ENCODE results near the gene UTF1. TPM values are rescaled to one million over a fixed set of nuclear protein-coding genes. Genes with fewer than 3 reads are reported as not detected.
A peak's percentile ranks its signal among the peaks of the same experiment; 100 is the strongest.
"Not testable (repeated sequence)": the region's sequence is repeated elsewhere in the genome, so short reads cannot be mapped to it uniquely, and the experiment has no call there.

The UTF1 gene
- total RNA-seq, 8 experiments from 2014 or later, result 0.18 to 0.38 (median 0.24) TPM; not detected in 5

GRCh38 chr10:133262696-133263095, 32.7 kb downstream of the UTF1 start:
- Histone ChIP-seq H3K27ac (no peak overlapping the region), H3K4me1 (replicated peaks in 1 of 2) (peaks cover 26 to 61% of the 10 kb centered on the region in 2 donors), H3K4me3 (peak overlapping the region in 2 of 5 donors; percentile 49 to 59)
- 60 to 100% (median 90%) methylated on average over 1 to 3 of the region's 14 CpGs; no CpG with 5 or more reads in 5 of the 10 experiments for WGBS, 10 experiments
- ATAC-seq (replicated peaks in 6 of 8), result peak in 4 of 8 experiments; percentile 1 to 11 (median 8)
- in situ Hi-C loops (cut with MboI; ENCODE audit: low pct_unique_long_range_greater_than_20kb in 2 of 9, low sequenced_read_pairs in 9 of 9, unreplicated experiment in 9 of 9), result no loop called here

GRCh38 chr10:133263674-133264073, 33.7 kb downstream of the UTF1 start:
- Histone ChIP-seq H3K4me1 (replicated peaks in 1 of 2) (peaks cover 26 to 56% of the 10 kb centered on the region in 2 donors), H3K27ac (no peak overlapping the region), H3K4me3 (no peak overlapping the region)
- ATAC-seq (replicated peaks in 6 of 8), result no peak
- in situ Hi-C loops (cut with MboI; ENCODE audit: low pct_unique_long_range_greater_than_20kb in 2 of 9, low sequenced_read_pairs in 9 of 9, unreplicated experiment in 9 of 9), result no loop called here
- 60 to 100% (median 75%) methylated on average over 1 to 10 of the region's 10 CpGs; no CpG with 5 or more reads in 7 of the 10 experiments for WGBS, 10 experiments

GRCh38 chr10:133264461-133264860, 34.4 kb downstream of the UTF1 start:
- in situ Hi-C loops (cut with MboI; ENCODE audit: low pct_unique_long_range_greater_than_20kb in 2 of 9, low sequenced_read_pairs in 9 of 9, unreplicated experiment in 9 of 9), result no loop called here
- no peak overlapping the region for H3K4me3 ChIP-seq
- 60 to 90% (median 76%) methylated on average over 1 to 4 of the region's 9 CpGs; no CpG with 5 or more reads in 5 of the 10 experiments for WGBS, 10 experiments

GRCh38 chr10:133265052-133265451, 35.0 kb downstream of the UTF1 start:
- H3K27ac ChIP-seq; ATAC-seq (replicated peaks in 6 of 8); in situ Hi-C loops (cut with MboI; ENCODE audit: low pct_unique_long_range_greater_than_20kb in 2 of 9, low sequenced_read_pairs in 9 of 9, unreplicated experiment in 9 of 9); H3K4me3 ChIP-seq: not testable (repeated sequence)
- WGBS, 10 experiments, result 100% methylated on average over 1 to 2 of the region's 10 CpGs; no CpG with 5 or more reads in 4 of the 10 experiments
- peaks cover 17 to 42% of the 10 kb centered on the region in 2 donors for H3K4me1 ChIP-seq (replicated peaks in 1 of 2)

More at GRCh38 chr10:133264461-133264860, 34.4 kb downstream of the UTF1 start:
- ATAC-seq (replicated peaks in 6 of 8), result no peak
- H3K27ac ChIP-seq, result no peak overlapping the region
- H3K4me1 ChIP-seq (replicated peaks in 1 of 2), result peaks cover 21 to 48% of the 10 kb centered on the region in 2 donors

- ATAC-seq (replicated peaks in 6 of 8), result no peak
- in situ Hi-C loops (cut with MboI; ENCODE audit: low pct_unique_long_range_greater_than_20kb in 2 of 9, low sequenced_read_pairs in 9 of 9, unreplicated experiment in 9 of 9), result no loop called here
- Histone ChIP-seq H3K27ac (no peak overlapping the region), H3K4me1 (replicated peaks in 1 of 2) (peaks cover 15 to 32% of the 10 kb centered on the region in 2 donors), H3K4me3 (no peak overlapping the region)
- WGBS, 10 experiments, result 80 to 100% (median 89%) methylated on average over 1 to 9 of the region's 21 CpGs; no CpG with 5 or more reads in 4 of the 10 experiments
These were observed 36.2 kb downstream of the UTF1 start for GRCh38 chr10:133266056-133266795.

- no peak overlapping the region for H3K4me3 ChIP-seq
- no peak overlapping the region for H3K27ac ChIP-seq
- H3K4me1 ChIP-seq (replicated peaks in 1 of 2), result peaks cover 11 to 25% of the 10 kb centered on the region in 2 donors
- WGBS, 10 experiments, result 70% methylated on average over 2 of the region's 14 CpGs; no CpG with 5 or more reads in 9 of the 10 experiments
- ATAC-seq (replicated peaks in 6 of 8), result no peak
- in situ Hi-C loops (cut with MboI; ENCODE audit: low pct_unique_long_range_greater_than_20kb in 2 of 9, low sequenced_read_pairs in 9 of 9, unreplicated experiment in 9 of 9), result no loop called here
These were observed 37.3 kb downstream of the UTF1 start for GRCh38 chr10:133267293-133267692.

GRCh38 chr10:133267829-133268228, 37.8 kb downstream of the UTF1 start:
- Histone ChIP-seq H3K4me1 (replicated peaks in 1 of 2) (peaks cover 6 to 20% of the 10 kb centered on the region in 2 donors), H3K4me3 (no peak overlapping the region), H3K27ac (no peak overlapping the region)
- ATAC-seq (replicated peaks in 6 of 8), result peak in 2 of 8 experiments; percentile 3 to 4
- in situ Hi-C loops (cut with MboI; ENCODE audit: low pct_unique_long_range_greater_than_20kb in 2 of 9, low sequenced_read_pairs in 9 of 9, unreplicated experiment in 9 of 9), result no loop called here
- WGBS, 10 experiments, result no CpG with 5 or more reads among the region's 22 CpGs

- WGBS, 10 experiments, result 76 to 78% methylated on average over 5 to 7 of the region's 22 CpGs; no CpG with 5 or more reads in 8 of the 10 experiments
- Histone ChIP-seq H3K4me1 (replicated peaks in 1 of 2) (peaks cover 0 to 13% of the 10 kb centered on the region in 2 donors), H3K27ac (no peak overlapping the region), H3K4me3 (no peak overlapping the region)
- in situ Hi-C loops (cut with MboI; ENCODE audit: low pct_unique_long_range_greater_than_20kb in 2 of 9, low sequenced_read_pairs in 9 of 9, unreplicated experiment in 9 of 9), result no loop called here
- ATAC-seq (replicated peaks in 6 of 8), result no peak
These were observed 38.5 kb downstream of the UTF1 start for GRCh38 chr10:133268532-133268931.

- in situ Hi-C loops (cut with MboI; ENCODE audit: low pct_unique_long_range_greater_than_20kb in 2 of 9, low sequenced_read_pairs in 9 of 9, unreplicated experiment in 9 of 9), result no loop called here
- H3K27ac ChIP-seq, result no peak overlapping the region
- no peak overlapping the region for H3K4me3 ChIP-seq
- H3K4me1 ChIP-seq (replicated peaks in 1 of 2), result peaks cover 0 to 10% of the 10 kb centered on the region in 2 donors
- ATAC-seq (replicated peaks in 6 of 8), result peak in 1 of 8 experiments; percentile 4
- WGBS, 10 experiments, result 80% methylated on average over 1 of the region's 26 CpGs; no CpG with 5 or more reads in 9 of the 10 experiments
These were observed 39.4 kb downstream of the UTF1 start for GRCh38 chr10:133269367-133269766.

- Histone ChIP-seq H3K27ac (no peak overlapping the region), H3K4me1 (replicated peaks in 1 of 2) (peaks cover 2 to 16% of the 10 kb centered on the region in 2 donors), H3K4me3 (no peak overlapping the region)
- 67 to 90% (median 90%) methylated on average over 2 to 3 of the region's 20 CpGs; no CpG with 5 or more reads in 7 of the 10 experiments for WGBS, 10 experiments
- no peak for ATAC-seq (replicated peaks in 6 of 8)
- in situ Hi-C loops (cut with MboI; ENCODE audit: low pct_unique_long_range_greater_than_20kb in 2 of 9, low sequenced_read_pairs in 9 of 9, unreplicated experiment in 9 of 9), result no loop called here
These were observed 40.2 kb downstream of the UTF1 start for GRCh38 chr10:133270204-133270603.

- H3K27ac ChIP-seq, result no peak overlapping the region
- no peak overlapping the region for H3K4me3 ChIP-seq
- peaks cover 2 to 23% of the 10 kb centered on the region in 2 donors for H3K4me1 ChIP-seq (replicated peaks in 1 of 2)
- ATAC-seq (replicated peaks in 6 of 8), result no peak
- in situ Hi-C loops (cut with MboI; ENCODE audit: low pct_unique_long_range_greater_than_20kb in 2 of 9, low sequenced_read_pairs in 9 of 9, unreplicated experiment in 9 of 9), result no loop called here
- 70 to 80% methylated on average over 1 to 2 of the region's 19 CpGs; no CpG with 5 or more reads in 8 of the 10 experiments for WGBS, 10 experiments
These were observed 40.8 kb downstream of the UTF1 start for GRCh38 chr10:133270773-133271297.

GRCh38 chr10:133271521-133272300, 41.7 kb downstream of the UTF1 start:
- WGBS, 10 experiments, result 17 to 80% methylated on average over 1 to 4 of the region's 35 CpGs; no CpG with 5 or more reads in 8 of the 10 experiments
- peaks cover 3 to 31% of the 10 kb centered on the region in 2 donors for H3K4me1 ChIP-seq (replicated peaks in 1 of 2)
- in situ Hi-C loops (cut with MboI; ENCODE audit: low pct_unique_long_range_greater_than_20kb in 2 of 9, low sequenced_read_pairs in 9 of 9, unreplicated experiment in 9 of 9), result no loop called here
- no peak for ATAC-seq (replicated peaks in 6 of 8)
- no peak overlapping the region for H3K27ac ChIP-seq
- H3K4me3 ChIP-seq, result no peak overlapping the region

Data from motor neuron (in vitro differentiated cells).